Measurements from ENCODE around the gene DDX1.

The DDX1 gene

GRCh38 chr2:15630121-15630977, 38.7 kb downstream of the DDX1 start:
- no peak overlapping the region for H3K4me3 ChIP-seq (ENCODE audit: low read depth, low read length)
- TF ChIP-seq CTCF (IDR thresholded peaks at IDR 0.05; ENCODE audit: insufficient read depth, low read depth, low read length, missing control alignments), result no peak
- no peak for DNase-seq (ENCODE audit: low read depth)

- no peak for TF ChIP-seq CTCF (IDR thresholded peaks at IDR 0.05; ENCODE audit: insufficient read depth, low read depth, low read length, missing control alignments)
- DNase-seq (ENCODE audit: low read depth), result no peak
- H3K4me3 ChIP-seq (ENCODE audit: low read depth, low read length), result no peak overlapping the region
Measured at GRCh38 chr2:15630978-15631719, 39.5 kb downstream of the DDX1 start.

- no peak for DNase-seq (ENCODE audit: low read depth)
Measured at GRCh38 chr2:15631883-15632282, 40.2 kb downstream of the DDX1 start.

GRCh38 chr2:15633043-15633970, 41.6 kb downstream of the DDX1 start:
- H3K4me3 ChIP-seq (ENCODE audit: low read depth, low read length), result no peak overlapping the region
- no peak for DNase-seq (ENCODE audit: low read depth)
- no peak for TF ChIP-seq CTCF (IDR thresholded peaks at IDR 0.05; ENCODE audit: insufficient read depth, low read depth, low read length, missing control alignments)

More at GRCh38 chr2:15631883-15632282, 40.2 kb downstream of the DDX1 start:
- H3K4me3 ChIP-seq (ENCODE audit: low read depth, low read length), result no peak overlapping the region
- no peak for TF ChIP-seq CTCF (IDR thresholded peaks at IDR 0.05; ENCODE audit: insufficient read depth, low read depth, low read length, missing control alignments)

- TF ChIP-seq CTCF (IDR thresholded peaks at IDR 0.05; ENCODE audit: insufficient read depth, low read depth, low read length, missing control alignments), result no peak
- no peak overlapping the region for H3K4me3 ChIP-seq (ENCODE audit: low read depth, low read length)
- no peak for DNase-seq (ENCODE audit: low read depth)
Measured at GRCh38 chr2:15633971-15634346, 42.3 kb downstream of the DDX1 start.

GRCh38 chr2:15634846-15635490, 43.3 kb downstream of the DDX1 start:
- H3K4me3 ChIP-seq (ENCODE audit: low read depth, low read length), result no peak overlapping the region
- DNase-seq (ENCODE audit: low read depth), result no peak
- no peak for TF ChIP-seq CTCF (IDR thresholded peaks at IDR 0.05; ENCODE audit: insufficient read depth, low read depth, low read length, missing control alignments)
